ENCODE data around the gene PAPSS1. TPM values are rescaled to one million over a fixed set of nuclear protein-coding genes. Genes with fewer than 3 reads are reported as not detected.

PAPSS1 gene
- total RNA-seq, 1 donor from 2014 or later: 81.4 TPM

Other genes with a start within 250 kb of the PAPSS1 start
- gene SGMS2, start 104.7 kb upstream of the PAPSS1 start, total RNA-seq: 2.5 TPM
- gene CYP2U1, start 211.3 kb upstream of the PAPSS1 start, total RNA-seq: 10.3 TPM

All from temporal lobe (tissue), 1 donor.